Measurements from ENCODE around the gene HOXB3.

Gene HOXB3

GRCh38 chr17:48589831-48590606, at the start of gene HOXB3:
HOXB3 (minus strand) TSS chr17:48590241; CDS start chr17:48552474, 37,767 bp downstream.
- DNase-seq: no peak

- no peak for DNase-seq
These were observed 49.1 kb upstream of the HOXB3 start for GRCh38 chr17:48639136-48639535.

DNA sequence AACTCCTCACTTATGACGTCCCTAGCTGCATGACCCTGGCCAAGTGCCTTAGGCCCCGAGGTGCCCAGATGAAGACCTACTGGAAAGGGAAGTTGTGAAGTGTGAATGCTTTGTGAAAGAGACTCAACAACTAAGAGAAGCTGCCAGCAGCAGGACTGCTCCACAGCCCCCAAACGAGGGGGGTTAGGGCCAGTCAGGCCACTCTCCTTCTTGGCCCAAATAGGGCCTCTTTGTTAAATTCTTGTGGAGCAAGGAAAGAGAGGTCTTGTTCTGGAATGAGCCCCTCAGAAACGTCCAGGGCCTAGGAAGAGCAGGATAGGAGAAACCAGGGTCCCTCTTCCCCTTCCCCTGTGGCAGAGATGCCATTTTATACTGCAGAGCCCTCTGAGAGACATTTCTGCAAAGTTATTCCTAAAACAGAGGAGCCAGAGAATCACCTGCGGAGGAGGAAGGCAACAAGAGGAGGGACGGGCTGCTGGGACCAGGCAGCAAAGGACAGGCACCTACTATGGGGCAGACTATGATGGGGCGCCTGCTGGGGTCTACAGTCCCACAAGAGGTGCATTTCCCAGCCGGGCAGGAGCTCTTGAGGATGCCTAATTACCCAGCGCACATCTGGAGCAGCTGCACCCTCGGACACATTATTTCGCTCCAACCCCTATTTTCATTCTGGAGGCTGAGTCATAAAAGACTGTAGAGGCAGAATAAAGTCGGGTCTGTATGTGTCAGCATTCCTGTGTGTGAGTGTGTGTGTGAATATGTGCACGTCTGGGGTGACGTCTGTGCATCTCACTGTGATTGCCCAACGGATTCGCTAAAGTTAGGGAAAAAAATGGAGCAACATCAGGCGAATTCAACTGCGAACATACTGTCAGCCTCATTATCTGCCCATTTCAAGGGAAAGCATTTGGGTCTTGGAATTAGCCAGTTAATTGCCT, 47.6 kb upstream of the HOXB3 start:
- DNase-seq: no peak

DNA sequence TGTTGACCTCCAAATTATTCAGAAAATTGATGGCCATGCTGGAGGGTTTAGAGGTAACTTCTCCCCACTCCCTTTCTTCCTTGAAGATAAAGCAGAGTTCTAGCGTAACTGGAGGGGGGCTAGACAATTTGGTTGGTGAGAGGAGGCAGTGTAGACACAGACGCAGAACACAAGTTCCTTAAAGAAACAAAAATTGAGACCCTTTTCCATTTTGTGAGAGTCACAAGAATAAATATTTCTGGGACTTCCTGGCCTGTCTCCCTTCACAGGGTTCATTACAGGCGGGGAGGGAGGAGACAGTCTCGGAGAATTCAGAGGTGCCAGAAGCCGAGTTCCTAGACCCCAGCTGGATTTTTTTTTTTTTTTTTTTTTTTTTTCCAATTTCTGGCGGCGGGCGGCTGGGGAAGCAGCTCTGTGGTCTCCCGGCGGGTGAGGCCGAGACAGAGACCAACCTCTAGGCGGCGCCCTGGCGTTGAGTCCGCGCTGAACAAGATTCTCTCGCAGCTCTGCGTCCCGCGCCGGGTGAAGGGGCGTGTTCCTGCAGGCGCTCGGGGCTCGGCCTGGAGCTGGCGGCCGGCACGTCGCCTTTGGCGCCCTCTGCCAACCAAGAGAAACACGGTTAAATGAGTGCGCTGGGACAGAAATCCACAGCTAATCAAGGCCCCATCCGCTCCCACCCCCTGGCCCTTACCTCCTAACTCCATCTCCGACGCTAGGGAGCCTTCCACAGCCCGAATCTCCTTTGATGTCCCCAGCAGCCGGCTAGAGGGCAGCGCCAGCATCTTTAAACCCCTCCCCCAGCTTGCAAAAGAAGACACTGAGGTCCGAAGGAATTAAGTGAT, 46.4 kb upstream of the HOXB3 start:
- peak; percentile 76 for DNase-seq

DNA sequence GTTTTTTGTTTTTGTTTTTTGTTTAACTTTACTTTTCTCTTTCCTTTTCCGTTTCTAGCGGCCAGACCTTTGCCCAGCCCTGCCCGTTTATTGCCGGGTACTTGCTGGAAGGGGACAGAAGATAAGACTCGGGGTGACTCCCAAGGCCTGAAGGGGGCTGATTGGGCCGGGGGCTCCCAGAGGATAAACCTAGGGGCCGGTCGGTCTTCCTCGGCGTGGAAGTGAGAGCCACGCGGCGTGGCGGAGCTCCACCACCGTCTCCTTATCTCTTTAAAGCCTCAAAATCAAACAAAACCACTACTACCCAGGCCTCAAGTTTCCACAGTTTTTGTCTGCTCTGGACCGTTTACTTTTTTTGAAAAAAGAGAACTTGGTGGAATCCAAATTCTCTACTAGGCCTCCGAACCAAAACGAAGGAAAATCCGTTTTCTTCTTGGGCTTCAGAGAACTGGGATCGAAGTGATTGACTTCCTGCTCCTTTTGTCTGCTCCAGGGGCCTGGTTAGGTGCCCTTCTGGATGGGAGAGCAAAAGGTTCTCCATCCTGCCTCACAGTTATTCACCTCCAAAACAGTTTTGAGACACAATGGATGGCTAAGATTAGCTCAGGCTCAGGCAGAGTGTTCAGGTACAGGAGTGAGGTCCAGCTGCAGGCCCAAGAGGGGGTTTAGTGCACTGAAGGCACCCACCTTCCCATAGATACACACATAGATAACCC, 44.6 kb upstream of the HOXB3 start:
- DNase-seq: no peak

GRCh38 chr17:48633266-48633677, 43.2 kb upstream of the HOXB3 start:
- no peak for DNase-seq

DNA sequence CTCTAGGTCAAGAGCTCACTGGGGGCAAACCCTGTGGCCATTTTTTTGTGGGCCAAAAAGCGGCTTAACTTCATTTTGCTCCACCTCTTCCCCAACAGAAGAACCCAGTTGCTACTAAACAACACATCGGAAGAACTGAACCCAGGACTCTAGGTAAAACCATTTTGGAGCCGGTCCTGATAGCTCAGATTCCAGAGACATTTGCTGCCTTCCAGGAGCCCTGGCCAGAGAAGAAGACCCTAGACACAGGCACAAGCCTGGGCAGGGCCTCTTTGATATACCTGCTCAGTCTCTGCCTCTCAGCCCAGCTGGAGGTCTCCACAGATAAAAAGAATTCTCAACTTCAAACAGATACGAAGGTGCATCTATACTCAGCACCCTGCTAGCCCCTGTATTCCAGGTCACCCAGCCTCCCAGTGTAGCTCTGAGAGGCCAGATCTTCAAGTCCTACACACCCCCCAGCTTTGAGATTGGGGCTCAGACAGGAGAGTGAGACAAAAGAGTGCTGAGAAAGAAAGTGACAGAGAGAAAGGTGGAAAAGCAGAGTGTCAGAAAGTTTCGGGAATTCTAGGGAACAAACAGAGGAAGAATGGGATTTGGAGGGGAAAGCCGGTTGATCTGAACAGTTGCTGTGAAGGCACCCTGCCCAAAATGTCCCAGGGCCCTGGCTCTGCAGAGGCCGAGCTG, 42.7 kb upstream of the HOXB3 start:
- no peak for DNase-seq

GRCh38 chr17:48631693-48632578, 41.9 kb upstream of the HOXB3 start:
- no peak for DNase-seq

DNA sequence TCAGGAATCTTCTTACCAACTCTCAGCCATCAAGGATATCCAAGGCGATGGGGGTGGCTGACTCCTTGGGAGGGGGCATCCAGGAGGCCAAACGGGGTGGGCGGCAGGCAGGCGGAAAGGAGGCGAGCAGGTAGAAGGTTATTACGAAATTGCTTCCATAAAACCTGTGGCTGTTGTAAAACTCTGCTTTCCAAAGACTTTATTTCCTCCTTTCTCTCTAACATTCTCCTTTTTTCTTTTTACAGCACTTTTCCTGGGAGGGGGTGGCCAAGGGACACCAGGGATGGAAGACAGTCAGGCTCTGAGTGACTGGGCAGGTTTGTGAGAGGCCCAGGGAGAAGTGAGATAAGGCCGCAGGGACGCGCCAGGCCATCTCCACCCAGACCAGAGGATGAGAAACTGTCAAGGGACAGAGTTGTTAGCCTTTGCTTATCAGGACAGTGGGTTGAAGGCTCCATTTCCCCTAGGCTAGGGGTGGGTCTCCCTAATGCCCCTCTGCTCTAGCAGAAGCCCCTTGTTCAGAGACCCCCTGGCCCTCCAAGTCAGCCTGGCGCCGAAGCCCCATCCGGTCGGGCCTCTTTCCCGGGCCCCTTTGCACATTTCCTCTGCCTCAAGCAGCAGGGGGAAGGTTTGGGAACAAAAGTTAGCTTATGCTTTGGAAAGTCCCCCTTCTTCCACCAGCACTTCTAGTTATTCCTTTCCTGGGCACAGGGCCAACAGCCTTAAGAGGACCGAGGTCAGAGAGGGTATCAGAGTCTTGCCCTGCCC, 41.1 kb upstream of the HOXB3 start:
- DNase-seq: no peak

GRCh38 chr17:48630009-48630924, 40.2 kb upstream of the HOXB3 start:
- no peak for DNase-seq

- no peak for DNase-seq
These were observed 39.3 kb upstream of the HOXB3 start for GRCh38 chr17:48629411-48629759.

- no peak for DNase-seq
These were observed 38.8 kb upstream of the HOXB3 start for GRCh38 chr17:48628649-48629410.

DNA sequence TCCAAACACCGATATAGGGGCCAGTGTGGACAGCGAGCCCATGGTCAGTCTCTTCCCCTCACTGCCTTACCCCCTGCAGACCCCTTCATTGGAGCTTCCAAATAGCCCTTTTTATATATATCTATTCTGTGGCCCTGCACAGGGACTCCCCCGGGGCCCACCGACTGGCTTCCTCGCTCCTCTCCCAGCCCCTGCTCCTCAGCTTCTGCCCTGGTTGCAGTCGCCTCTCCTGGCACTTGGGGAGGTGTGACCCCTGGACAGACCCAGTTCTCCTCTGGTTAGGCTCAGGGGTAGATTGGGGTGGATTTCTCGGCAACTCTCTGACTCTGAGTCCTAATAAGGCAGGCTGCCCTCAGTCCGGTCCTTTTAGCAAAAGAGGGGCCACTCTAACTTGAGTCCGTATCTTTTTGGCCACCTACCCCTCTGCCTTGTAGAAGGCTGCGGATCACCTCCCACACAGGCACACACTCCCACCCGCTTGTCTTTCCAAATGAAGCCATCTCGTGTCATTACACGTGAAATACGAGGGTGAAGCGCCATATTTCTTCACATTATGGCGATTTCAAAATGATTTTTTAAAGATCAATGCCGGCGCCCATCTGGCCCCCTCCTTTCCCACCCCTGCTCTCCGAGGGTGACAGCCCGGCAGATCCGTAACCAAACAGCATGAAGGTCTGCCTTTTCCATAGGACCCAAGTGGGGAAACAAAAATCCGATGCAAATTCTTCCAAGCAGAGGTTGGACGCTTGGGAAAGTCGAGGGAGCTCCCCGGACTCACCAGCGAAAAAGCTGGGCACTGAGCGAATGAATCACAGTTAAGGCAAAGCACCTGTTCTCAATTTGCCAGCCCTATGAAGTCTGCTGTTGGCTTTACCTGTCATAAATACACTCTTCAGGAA, 37.8 kb upstream of the HOXB3 start:
- no peak for DNase-seq

DNA sequence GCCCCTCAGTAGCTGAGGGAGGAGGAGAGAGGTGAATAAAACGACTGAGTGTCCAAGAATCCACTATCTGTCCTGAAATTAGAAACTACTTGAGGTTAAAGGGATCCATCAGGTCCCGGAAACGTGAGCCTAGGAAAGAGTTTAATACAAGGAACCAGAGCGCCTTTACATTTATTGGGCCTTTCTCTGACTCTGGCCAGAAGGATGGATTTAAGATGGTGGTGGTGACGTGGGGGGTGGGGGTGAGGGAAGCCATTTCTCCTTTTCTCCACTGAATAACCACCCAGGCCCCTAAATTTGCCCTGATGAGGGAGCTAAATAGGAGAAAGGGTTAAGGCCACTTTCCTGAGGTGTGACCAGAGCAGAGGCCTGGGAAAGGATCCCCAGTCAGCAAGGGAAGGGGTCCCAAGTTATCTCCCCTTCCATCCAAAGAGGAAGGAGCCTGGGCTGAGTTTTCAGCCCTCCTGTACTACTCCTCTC, 37.1 kb upstream of the HOXB3 start:
- DNase-seq: no peak

- DNase-seq: no peak
These were observed 36.4 kb upstream of the HOXB3 start, which contains the start of gene HOXB9 for GRCh38 chr17:48626245-48627117. HOXB9 (minus strand) TSS chr17:48626358; CDS start chr17:48626269, 89 bp downstream.
